ENCODE results near the gene DNAI2. TPM values are rescaled to one million over a fixed set of nuclear protein-coding genes. Genes with fewer than 3 reads are reported as not detected.

DNAI2 gene
- total and polyA plus RNA-seq, 2 donors from 2014 or later, result 0.22 TPM; not detected in 1

- Histone ChIP-seq H3K9ac (ENCODE audit: low read length in 3 of 3) (no peak overlapping the region), H3K27ac (ENCODE audit: low read depth in 2 of 2, low read length in 2 of 2) (no peak overlapping the region), H3K9me3 (ENCODE audit: control insufficient read depth in 2 of 3, insufficient read depth in 1 of 3, low read length in 3 of 3) (no peaks in the 10 kb centered on the region), H3K36me3 (ENCODE audit: control insufficient read depth in 2 of 3, insufficient read depth in 3 of 3, low read length in 3 of 3) (no peaks in the 10 kb centered on the region), H3K4me1 (ENCODE audit: control insufficient read depth in 2 of 3, insufficient read depth in 2 of 3, low read depth in 1 of 3, low read length in 3 of 3) (no peaks in the 10 kb centered on the region), H3K27me3 (ENCODE audit: control insufficient read depth, insufficient read depth, low read length) (no peaks in the 10 kb centered on the region), H3K4me3 (ENCODE audit: low read length in 3 of 3) (no peak overlapping the region)
- FAIRE-seq, result no peak
- TF ChIP-seq CTCF (IDR thresholded peaks at IDR 0.05; ENCODE audit: borderline replicate concordance, extremely low read depth, insufficient read depth), result no peak
- intact Hi-C loops (cut with DNase I), result no loop called here
- no peak for DNase-seq
Observed at GRCh38 chr17:74243013-74243755, 30.9 kb upstream of the DNAI2 start.

GRCh38 chr17:74244128-74244527 lies 29.9 kb upstream of the DNAI2 start:
- H3K36me3 ChIP-seq (ENCODE audit: control insufficient read depth in 2 of 3, insufficient read depth in 3 of 3, low read length in 3 of 3), result no peaks in the 10 kb centered on the region
- no peaks in the 10 kb centered on the region for H3K4me1 ChIP-seq (ENCODE audit: control insufficient read depth in 2 of 3, insufficient read depth in 2 of 3, low read depth in 1 of 3, low read length in 3 of 3)
- no peak for DNase-seq
- no peak for TF ChIP-seq CTCF (IDR thresholded peaks at IDR 0.05; ENCODE audit: borderline replicate concordance, extremely low read depth, insufficient read depth)
- intact Hi-C loops (cut with DNase I), result no loop called here
- H3K27me3 ChIP-seq (ENCODE audit: control insufficient read depth, insufficient read depth, low read length), result no peaks in the 10 kb centered on the region
- H3K9me3 ChIP-seq (ENCODE audit: control insufficient read depth in 2 of 3, insufficient read depth in 1 of 3, low read length in 3 of 3), result no peaks in the 10 kb centered on the region
- H3K4me3 ChIP-seq (ENCODE audit: low read length in 3 of 3), result no peak overlapping the region
- no peak for FAIRE-seq
- H3K9ac ChIP-seq (ENCODE audit: low read length in 3 of 3), result no peak overlapping the region
- no peak overlapping the region for H3K27ac ChIP-seq (ENCODE audit: low read depth in 2 of 2, low read length in 2 of 2)

- H3K27me3 ChIP-seq (ENCODE audit: control insufficient read depth, insufficient read depth, low read length), result no peaks in the 10 kb centered on the region
- no peak for FAIRE-seq
- intact Hi-C loops (cut with DNase I), result no loop called here
- H3K9me3 ChIP-seq (ENCODE audit: control insufficient read depth in 2 of 3, insufficient read depth in 1 of 3, low read length in 3 of 3), result no peaks in the 10 kb centered on the region
- no peaks in the 10 kb centered on the region for H3K4me1 ChIP-seq (ENCODE audit: control insufficient read depth in 2 of 3, insufficient read depth in 2 of 3, low read depth in 1 of 3, low read length in 3 of 3)
- TF ChIP-seq CTCF (IDR thresholded peaks at IDR 0.05; ENCODE audit: borderline replicate concordance, extremely low read depth, insufficient read depth), result no peak
- no peaks in the 10 kb centered on the region for H3K36me3 ChIP-seq (ENCODE audit: control insufficient read depth in 2 of 3, insufficient read depth in 3 of 3, low read length in 3 of 3)
- no peak for DNase-seq
- no peak overlapping the region for H3K27ac ChIP-seq (ENCODE audit: low read depth in 2 of 2, low read length in 2 of 2)
- H3K9ac ChIP-seq (ENCODE audit: low read length in 3 of 3), result no peak overlapping the region
- H3K4me3 ChIP-seq (ENCODE audit: low read length in 3 of 3), result no peak overlapping the region
Observed at GRCh38 chr17:74244548-74244947, 29.5 kb upstream of the DNAI2 start.

All from kidney (tissue), 14 donors.